ENCODE results near the gene ATRAID.

- TF ChIP-seq CTCF (IDR thresholded peaks at IDR 0.05) (no peak), POLR2AphosphoS5 (IDR thresholded peaks at IDR 0.05) (no peak), POLR2A (IDR thresholded peaks at IDR 0.05) (no peak), EP300 (IDR thresholded peaks at IDR 0.05) (no peak)
Observed at GRCh38 chr2:27221166-27221565, 9.3 kb downstream of the ATRAID start.

All from stomach (tissue), 4 donors.